GM21737 (cell line): Measurements from ENCODE around the gene G6PC1.
"Not testable (repeated sequence)": the region's sequence is repeated elsewhere in the genome, so short reads cannot be mapped to it uniquely, and the experiment has no call there.

Source experiments
- ATAC-seq: cut with Tn5 transposase; IDR thresholded peaks from one replicate; pipeline ENCODE4 v1.9.1; 2021; ENCODE audit warnings: mild to moderate bottlenecking, moderate library complexity; ENCODE audit not compliant: unreplicated experiment

Gene G6PC1

GRCh38 chr17:42900460-42901331, at the start of gene G6PC1:
Gene G6PC1, plus strand, starts transcription at chr17:42900799. Its CDS starts 78 bp downstream, at chr17:42900877.
- no peak for ATAC-seq

DNA sequence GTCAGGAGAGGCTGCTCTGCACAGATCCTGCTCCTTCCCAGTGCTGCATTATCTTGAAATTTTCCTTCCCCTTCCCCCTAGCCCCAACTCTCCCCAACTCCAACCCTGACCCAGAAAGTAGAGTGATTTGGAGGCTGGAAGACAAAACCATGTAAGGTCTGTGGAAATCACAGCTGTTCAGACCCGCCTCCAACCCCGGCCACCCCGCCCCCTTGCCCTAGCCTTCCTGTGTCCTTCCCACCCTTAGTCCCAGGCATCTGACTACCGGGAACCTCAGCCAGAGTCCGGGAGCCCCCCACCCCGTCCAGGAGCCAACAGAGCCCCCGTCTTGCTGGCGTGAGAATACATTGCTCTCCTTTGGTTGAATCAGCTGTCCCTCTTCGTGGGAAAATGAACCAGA, 49.6 kb upstream of the G6PC1 start, which contains the start of gene AOC3:
Gene AOC3, plus strand, starts transcription at position 246 of the 400 bp plus-strand sequence. Its CDS starts 145 bp downstream, at position 391.
- ATAC-seq: no peak

- ATAC-seq: not testable (repeated sequence)
Observed at GRCh38 chr17:42851371-42852240, 49.0 kb upstream of the G6PC1 start.

GRCh38 chr17:42852351-42852750, 48.2 kb upstream of the G6PC1 start:
- ATAC-seq: no peak

- ATAC-seq: no peak
Observed at GRCh38 chr17:42853004-42853403, 47.6 kb upstream of the G6PC1 start.

GRCh38 chr17:42853597-42853967, 47.0 kb upstream of the G6PC1 start:
- no peak for ATAC-seq

DNA sequence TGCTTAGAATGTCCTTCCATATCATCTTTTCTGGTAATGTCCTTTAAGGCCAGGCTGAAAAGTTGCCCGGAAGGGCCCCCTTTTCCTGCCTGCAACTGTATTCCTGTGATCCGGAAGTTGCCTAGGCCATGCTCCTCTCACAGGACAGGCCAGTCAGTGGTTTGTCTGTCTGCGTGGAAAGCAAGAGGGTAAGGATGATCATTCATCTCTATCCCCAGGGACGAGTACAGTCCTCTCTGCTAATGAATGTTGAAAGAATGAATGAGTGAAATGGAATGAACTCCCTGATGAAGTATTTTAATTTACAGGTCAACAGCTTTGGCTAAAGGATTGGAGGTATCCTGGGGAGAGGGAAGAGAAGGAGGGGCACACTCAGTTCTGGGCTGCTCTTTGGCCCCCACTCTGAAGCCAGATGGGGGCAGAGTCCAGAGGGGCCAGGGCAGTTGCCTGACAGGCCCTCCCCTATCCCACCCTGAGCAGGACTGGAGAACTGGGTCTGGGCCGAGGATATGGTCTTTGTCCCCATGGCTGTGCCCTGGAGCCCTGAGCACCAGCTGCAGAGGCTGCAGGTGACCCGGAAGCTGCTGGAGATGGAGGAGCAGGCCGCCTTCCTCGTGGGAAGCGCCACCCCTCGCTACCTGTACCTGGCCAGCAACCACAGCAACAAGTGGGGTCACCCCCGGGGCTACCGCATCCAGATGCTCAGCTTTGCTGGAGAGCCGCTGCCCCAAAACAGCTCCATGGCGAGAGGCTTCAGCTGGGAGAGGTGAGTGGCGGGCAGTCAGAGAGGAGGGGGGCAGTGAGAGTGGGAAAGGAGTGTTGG, 46.4 kb upstream of the G6PC1 start:
- ATAC-seq: no peak

DNA sequence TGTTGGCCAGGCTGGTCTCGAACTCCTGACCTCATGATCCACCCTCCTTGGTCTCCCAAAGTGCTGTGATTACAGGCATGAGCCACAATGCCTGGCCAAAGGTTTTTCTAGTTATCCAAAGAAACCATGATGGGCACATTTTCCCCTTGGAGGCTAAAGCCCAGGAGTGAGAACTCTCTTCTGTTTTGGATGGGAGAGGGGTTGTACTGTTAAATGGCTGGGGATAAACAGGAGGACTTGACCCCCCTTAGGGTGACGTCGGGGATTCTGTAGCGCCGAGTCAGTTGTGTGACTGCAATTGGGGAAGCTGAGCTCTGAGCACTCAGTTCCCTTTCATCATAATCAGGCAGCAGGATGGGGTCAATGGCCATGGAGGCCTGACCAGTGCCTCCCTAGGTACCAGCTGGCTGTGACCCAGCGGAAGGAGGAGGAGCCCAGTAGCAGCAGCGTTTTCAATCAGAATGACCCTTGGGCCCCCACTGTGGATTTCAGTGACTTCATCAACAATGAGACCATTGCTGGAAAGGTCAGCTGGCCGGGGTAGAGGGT, 45.5 kb upstream of the G6PC1 start:
- no peak for ATAC-seq

GRCh38 chr17:42856093-42856492, 44.5 kb upstream of the G6PC1 start:
- not testable (repeated sequence) for ATAC-seq

- ATAC-seq: not testable (repeated sequence)
Observed at GRCh38 chr17:42856516-42856915, 44.1 kb upstream of the G6PC1 start.

- ATAC-seq: no peak
Observed at GRCh38 chr17:42857389-42857788, 43.2 kb upstream of the G6PC1 start.

GRCh38 chr17:42865638-42866094, 34.9 kb upstream of the G6PC1 start:
- no peak for ATAC-seq

- no peak for ATAC-seq
Observed at GRCh38 chr17:42866216-42866615, 34.4 kb upstream of the G6PC1 start.

DNA sequence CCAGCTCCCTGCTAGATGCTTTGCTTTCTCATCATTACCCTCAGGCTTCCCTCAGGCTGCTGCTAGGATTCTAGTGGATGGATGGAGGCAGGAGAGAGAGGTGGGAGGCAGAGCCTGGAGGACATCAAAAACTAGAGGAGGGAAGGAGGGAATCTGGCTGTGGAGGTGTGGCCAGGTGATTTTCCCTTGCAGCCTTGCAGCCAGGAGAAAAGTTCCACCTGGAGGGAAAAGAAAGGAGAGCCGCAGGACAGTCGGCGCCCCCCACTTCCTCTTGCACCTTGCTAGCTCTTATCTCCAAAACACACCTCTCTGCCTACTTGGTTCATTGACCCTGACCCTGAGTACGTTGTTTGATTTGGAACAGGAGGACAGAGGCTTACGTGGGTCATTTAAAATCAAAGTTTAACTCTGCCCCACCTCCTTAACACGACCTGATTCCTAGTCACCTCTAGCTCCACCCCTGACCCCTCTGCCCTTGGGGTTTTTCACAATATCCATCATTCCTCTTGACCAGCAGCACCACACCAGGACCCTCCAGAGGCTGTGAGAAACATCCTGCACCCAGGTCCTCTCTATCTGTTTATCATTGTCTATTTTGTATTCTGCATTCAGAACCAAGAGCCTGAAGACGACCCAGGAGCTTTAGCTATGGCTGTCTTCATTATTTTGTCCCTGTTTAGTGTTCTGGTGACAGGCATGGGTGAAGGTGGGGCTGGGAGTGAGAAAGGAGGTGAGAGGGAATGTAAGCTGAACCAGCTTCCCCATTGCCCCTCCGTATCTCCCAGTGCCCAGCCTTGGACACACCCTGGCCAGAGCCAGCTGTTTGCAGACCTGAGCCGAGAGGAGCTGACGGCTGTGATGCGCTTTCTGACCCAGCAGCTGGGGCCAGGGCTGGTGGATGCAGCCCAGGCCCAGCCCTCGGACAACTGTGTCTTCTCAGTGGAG, 33.7 kb upstream of the G6PC1 start:
- no peak for ATAC-seq

DNA sequence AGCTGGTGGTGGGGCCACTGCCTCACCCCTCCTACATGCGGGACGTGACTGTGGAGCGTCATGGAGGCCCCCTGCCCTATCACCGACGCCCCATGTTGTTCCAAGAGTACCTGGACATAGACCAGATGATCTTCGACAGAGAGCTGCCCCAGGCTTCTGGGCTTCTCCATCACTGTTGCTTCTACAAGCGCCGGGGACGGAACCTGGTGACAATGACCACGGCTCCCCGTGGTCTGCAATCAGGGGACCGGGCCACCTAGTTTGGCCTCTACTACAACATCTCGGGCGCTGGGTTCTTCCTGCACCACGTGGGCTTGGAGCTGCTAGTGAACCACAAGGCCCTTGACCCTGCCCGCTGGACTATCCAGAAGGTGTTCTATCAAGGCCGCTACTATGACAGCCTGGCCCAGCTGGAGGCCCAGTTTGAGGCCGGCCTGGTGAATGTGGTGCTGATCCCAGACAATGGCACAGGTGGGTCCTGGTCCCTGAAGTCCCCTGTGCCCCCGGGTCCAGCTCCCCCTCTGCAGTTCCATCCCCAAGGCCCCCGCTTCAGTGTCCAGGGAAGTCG, 32.8 kb upstream of the G6PC1 start:
- ATAC-seq: not testable (repeated sequence)

DNA sequence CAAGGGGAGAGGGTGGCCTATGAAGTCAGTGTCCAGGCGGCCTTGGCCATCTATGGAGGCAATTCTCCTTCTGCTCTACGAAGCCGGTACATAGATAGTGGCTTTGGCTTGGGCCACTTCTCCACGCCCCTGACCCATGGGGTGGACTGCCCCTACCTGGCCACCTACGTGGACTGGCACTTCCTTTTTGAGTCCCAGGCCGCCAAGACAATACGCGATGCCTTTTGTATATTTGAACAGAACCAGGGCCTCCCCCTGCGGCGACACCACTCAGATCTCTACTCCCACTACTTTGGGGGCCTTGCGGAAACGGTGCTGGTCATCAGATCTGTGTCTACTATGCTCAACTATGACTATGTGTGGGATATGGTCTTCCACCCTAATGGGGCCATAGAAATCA, 32.3 kb upstream of the G6PC1 start:
- ATAC-seq: no peak

DNA sequence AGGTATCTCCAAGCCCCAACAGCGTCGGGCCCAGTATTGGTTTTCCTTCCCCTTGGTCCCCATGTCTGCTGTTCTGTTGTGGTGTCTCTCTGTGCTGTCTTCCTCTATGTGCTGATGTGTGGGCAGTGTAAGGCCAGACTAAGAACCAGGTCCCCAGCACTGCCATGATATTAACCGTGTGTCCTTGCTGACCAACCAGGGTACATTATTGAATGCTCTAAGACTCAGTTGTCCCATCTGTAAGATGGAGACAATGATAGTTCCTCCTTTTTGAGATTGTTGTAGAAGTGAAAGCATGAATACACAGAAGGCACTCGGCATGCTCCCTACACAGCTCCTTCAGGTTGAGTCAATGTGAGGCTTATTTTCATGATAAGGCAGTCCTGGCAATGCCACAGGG, 29.0 kb upstream of the G6PC1 start:
- ATAC-seq: no peak

DNA sequence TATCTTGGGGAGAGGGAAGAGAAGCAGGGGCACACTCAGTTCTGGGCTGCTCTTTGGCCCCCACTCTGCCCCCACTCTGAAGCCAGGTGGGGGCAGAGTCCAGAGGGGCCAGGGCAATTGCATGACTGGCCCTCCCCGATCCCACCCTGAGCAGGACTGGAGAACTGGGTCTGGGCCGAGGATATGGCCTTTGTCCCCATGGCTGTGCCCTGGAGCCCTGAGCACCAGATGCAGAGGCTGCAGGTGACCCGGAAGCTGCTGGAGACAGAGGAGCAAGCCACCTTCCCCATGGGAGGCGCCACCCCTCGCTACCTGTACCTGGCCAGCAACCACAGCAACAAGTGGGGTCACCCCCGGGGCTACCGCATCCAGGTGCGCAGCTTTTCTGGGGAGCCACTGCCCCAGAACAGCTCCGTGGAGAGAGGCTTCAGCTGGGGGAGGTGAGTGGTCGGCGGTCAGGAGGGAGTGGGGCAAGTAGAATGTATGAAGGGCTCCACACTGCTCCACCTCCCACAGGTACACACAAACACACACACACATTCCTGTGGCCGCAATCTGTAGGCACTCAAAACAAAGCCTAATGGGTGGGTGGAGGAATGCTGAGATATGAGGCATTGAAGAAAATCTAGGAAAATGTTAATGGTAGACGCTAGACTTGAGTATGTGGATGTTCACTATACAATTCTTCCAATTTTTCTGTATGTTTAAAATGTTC, 28.2 kb upstream of the G6PC1 start:
- no peak for ATAC-seq
